Activated CD4-positive, alpha-beta T cell treated with anti-CD3 and anti-CD28 coated beads, Interleukin-2, amount 50 U/mL, for 4 hours (primary cell): ENCODE data around the gene PTGR1.
"Not testable (repeated sequence)": the region's sequence is repeated elsewhere in the genome, so short reads cannot be mapped to it uniquely, and the experiment has no call there.

Experiments used
- DNase-seq, 2 experiments: peaks; one replicate each; pipeline ENCODE4 v3.0.0-alpha.2; 2020

The PTGR1 gene

GRCh38 chr9:111599092-111599954, at the start of gene PTGR1:
TSS of gene PTGR1 (minus strand) at chr9:111599647. CDS start at chr9:111597422, 2,225 bp downstream.
- no peak for DNase-seq

- DNase-seq = no peak
These were observed 49.6 kb upstream of the PTGR1 start for GRCh38 chr9:111649016-111649415.

- no peak for DNase-seq
These were observed 48.6 kb upstream of the PTGR1 start for GRCh38 chr9:111648066-111648465.

- no peak for DNase-seq
These were observed 47.0 kb upstream of the PTGR1 start for GRCh38 chr9:111646417-111646816.

GRCh38 chr9:111645806-111646205, 46.4 kb upstream of the PTGR1 start:
- no peak for DNase-seq

- DNase-seq = no peak
These were observed 44.8 kb upstream of the PTGR1 start for GRCh38 chr9:111644195-111644772.

GRCh38 chr9:111637421-111637950, 38.0 kb upstream of the PTGR1 start:
- DNase-seq = no peak

- no peak for DNase-seq
These were observed 35.4 kb upstream of the PTGR1 start for GRCh38 chr9:111634860-111635259.

- DNase-seq = no peak
These were observed 33.9 kb upstream of the PTGR1 start for GRCh38 chr9:111633389-111633736.

- no peak for DNase-seq
These were observed 33.4 kb upstream of the PTGR1 start for GRCh38 chr9:111632695-111633388.

- DNase-seq = no peak
These were observed 32.6 kb upstream of the PTGR1 start for GRCh38 chr9:111632060-111632459.

- DNase-seq = peak; percentile 93 to 95
These were observed 31.9 kb upstream of the PTGR1 start, which contains the start of gene DNAJC25 for GRCh38 chr9:111631214-111631971. TSS of gene DNAJC25 (plus strand) at chr9:111631334. CDS start at chr9:111631408, 74 bp downstream.

GRCh38 chr9:111630964-111631213, 31.4 kb upstream of the PTGR1 start:
- DNase-seq = no peak

- no peak for DNase-seq
These were observed 30.9 kb upstream of the PTGR1 start for GRCh38 chr9:111630182-111630963.

- no peak for DNase-seq
These were observed 29.0 kb upstream of the PTGR1 start for GRCh38 chr9:111628411-111628810.

- DNase-seq = no peak
These were observed 28.0 kb upstream of the PTGR1 start for GRCh38 chr9:111627260-111627963.

- no peak for DNase-seq
These were observed 23.2 kb upstream of the PTGR1 start for GRCh38 chr9:111622626-111623025.

- no peak for DNase-seq
These were observed 22.5 kb upstream of the PTGR1 start for GRCh38 chr9:111621895-111622480.

GRCh38 chr9:111617349-111617748, 17.9 kb upstream of the PTGR1 start:
- DNase-seq = not testable (repeated sequence)

- no peak for DNase-seq
These were observed 16.5 kb upstream of the PTGR1 start for GRCh38 chr9:111615928-111616327.

- DNase-seq = no peak
These were observed 14.1 kb upstream of the PTGR1 start for GRCh38 chr9:111613436-111614040.
